H1 (cell line): Measurements from ENCODE around the gene TENT5A. TPM values are rescaled to one million over a fixed set of nuclear protein-coding genes. Genes with fewer than 3 reads are reported as not detected.

Experiments used
- CTCF ChIA-PET: fragments of 300-600 bp; sonication (Branson Sonifier 250); formaldehyde crosslinking; loops from one replicate; lab custom pipeline; 2021; ENCODE audit not compliant: partially characterized antibody; lab: Charles Lee
- POLR2A ChIA-PET: fragments of 300-600 bp; sonication (Branson Sonifier 250); formaldehyde crosslinking; loops from one replicate; lab custom pipeline; 2021; ENCODE audit warnings: inconsistent platforms; ENCODE audit not compliant: partially characterized antibody; lab: Charles Lee
- DNase-seq, 2 experiments: peaks; one replicate each; pipeline versions ENCODE4 v3.0.0 to v3.0.0-alpha.2; 2010 to 2022; ENCODE audit warnings: low spot score in 2 of 2, low read depth in 1 of 2, mixed read lengths in 1 of 2
- FAIRE-seq: peaks from 2 replicates; lab custom pipeline; 2011; peaks lifted over from hg19 to GRCh38; lab: Jason Lieb, UNC
- H2AFZ ChIP-seq: 2 replicates; pipeline ENCODE4 v1.8.1; 2012; ENCODE audit warnings: low read length, inconsistent platforms
- H2AK5ac ChIP-seq: 2 replicates; pipeline ENCODE4 v1.6.1; 2013; ENCODE audit warnings: low read depth, low read length
- H2BK120ac ChIP-seq: replicated peaks from 2 replicates; pipeline ENCODE3; 2013; ENCODE audit warnings: low read depth, low read length, inconsistent platforms
- H2BK12ac ChIP-seq: 2 replicates; pipeline ENCODE4 v1.6.1; 2013; ENCODE audit warnings: low read depth, low read length
- H2BK15ac ChIP-seq: 2 replicates; pipeline ENCODE4 v1.6.1; 2013; ENCODE audit warnings: low read length
- H2BK20ac ChIP-seq: 2 replicates; pipeline ENCODE4 v1.6.1; 2013; ENCODE audit warnings: low read length
- H2BK5ac ChIP-seq: 2 replicates; pipeline ENCODE4 v1.6.1; 2013; ENCODE audit warnings: low read depth, low read length
- H3K14ac ChIP-seq: 2 replicates; pipeline ENCODE4 v1.6.1; 2013; ENCODE audit warnings: inconsistent platforms; ENCODE audit not compliant: insufficient read length
- H3K18ac ChIP-seq: 2 replicates; pipeline ENCODE4 v1.6.1; 2013; ENCODE audit warnings: low read length; ENCODE audit errors: extremely low read depth
- H3K23ac ChIP-seq: 2 replicates; pipeline ENCODE4 v1.6.1; 2013; ENCODE audit warnings: inconsistent platforms; ENCODE audit not compliant: insufficient read length
- H3K23me2 ChIP-seq: 2 replicates; pipeline ENCODE4 v1.6.1; 2013; ENCODE audit warnings: low read depth, low read length
- H3K27ac ChIP-seq: 2 replicates; pipeline ENCODE4 v1.6.1; 2011; ENCODE audit warnings: low read depth, low read length, inconsistent platforms
- H3K27me3 ChIP-seq, 4 experiments: replicated peaks in 1 of 4; 1 replicate in 1 of 4; 2 replicates in 3 of 4; pipeline versions ENCODE4 v1.6.1 to v1.8.1; 2011 to 2013; ENCODE audit warnings: low read length in 3 of 4, mild to moderate bottlenecking in 3 of 4, inconsistent platforms in 2 of 4, mixed read lengths in 2 of 4, moderate library complexity in 1 of 4; ENCODE audit not compliant: control insufficient read depth in 3 of 4, insufficient read depth in 3 of 4; ENCODE audit errors: extremely low read depth in 1 of 4
- H3K36me3 ChIP-seq, 4 experiments: 2 replicates each; pipeline versions ENCODE4 v1.6.1 to v1.8.1; 2011 to 2013; ENCODE audit warnings: mild to moderate bottlenecking in 4 of 4, low read length in 3 of 4, moderate library complexity in 2 of 4, control low read depth in 1 of 4, inconsistent platforms in 1 of 4; ENCODE audit not compliant: insufficient read depth in 4 of 4, control insufficient read depth in 2 of 4
- H3K4ac ChIP-seq: replicated peaks from 2 replicates; pipeline ENCODE3; 2013; ENCODE audit warnings: low read length, low read depth, mixed read lengths, inconsistent platforms; ENCODE audit not compliant: insufficient read length
- H3K4me1 ChIP-seq, 4 experiments: replicated peaks in 1 of 4; 1 replicate in 1 of 4; 2 replicates in 3 of 4; pipeline versions ENCODE4 v1.6.1 to v1.8.1; 2011 to 2013; ENCODE audit warnings: low read length in 3 of 4, inconsistent platforms in 2 of 4, mixed read lengths in 1 of 4; ENCODE audit not compliant: insufficient read depth in 4 of 4, control insufficient read depth in 3 of 4
- H3K4me2 ChIP-seq, 2 experiments: 2 replicates each; pipeline versions ENCODE4 v1.6.1 to v1.8.1; 2011 to 2013; ENCODE audit warnings: low read depth in 2 of 2, low read length in 2 of 2, control low read depth in 1 of 2, inconsistent platforms in 1 of 2, mild to moderate bottlenecking in 1 of 2; ENCODE audit not compliant: insufficient read depth in 1 of 2
- H3K4me3 ChIP-seq, 4 experiments: fragments of 200-600, 300-600 bp in 1 of 4; sonication (generic), shearing (Covaris generic), sonication (Bioruptor Twin) in 1 of 4; 2 replicates each; pipeline versions ENCODE4 v1.5.1 to v1.8.1; 2011 to 2016; ENCODE audit warnings: low read length in 4 of 4, low read depth in 3 of 4, control low read depth in 2 of 4, inconsistent platforms in 2 of 4, mild to moderate bottlenecking in 2 of 4, mixed read lengths in 1 of 4, moderate library complexity in 1 of 4; ENCODE audit not compliant: insufficient read depth in 2 of 4; ENCODE audit errors: extremely low read depth in 1 of 4
- H3K56ac ChIP-seq: replicated peaks from 2 replicates; pipeline ENCODE3; 2013; ENCODE audit warnings: low read depth, mild to moderate bottlenecking, mixed read lengths, low read length, inconsistent platforms; ENCODE audit not compliant: insufficient read length
- H3K79me1 ChIP-seq: 2 replicates; pipeline ENCODE4 v1.6.1; 2013; ENCODE audit warnings: low read depth, low read length, control low read depth
- H3K79me2 ChIP-seq, 2 experiments: 2 replicates each; pipeline versions ENCODE4 v1.6.1 to v1.8.1; 2012 to 2013; ENCODE audit warnings: low read length in 2 of 2, mild to moderate bottlenecking in 2 of 2, inconsistent platforms in 1 of 2; ENCODE audit not compliant: insufficient read depth in 2 of 2, control insufficient read depth in 1 of 2
- H3K9ac ChIP-seq, 4 experiments: replicated peaks in 1 of 4; 1 replicate in 1 of 4; 2 replicates in 3 of 4; pipeline versions ENCODE4 v1.6.1 to v1.8.1; 2011 to 2013; ENCODE audit warnings: low read depth in 3 of 4, low read length in 3 of 4, control low read depth in 2 of 4, mild to moderate bottlenecking in 2 of 4, moderate library complexity in 2 of 4, inconsistent platforms in 1 of 4; ENCODE audit errors: extremely low read depth in 1 of 4
- H3K9me3 ChIP-seq, 2 experiments: 2 replicates each; pipeline versions ENCODE4 v1.6.1 to v1.8.1; 2012 to 2013; ENCODE audit warnings: mild to moderate bottlenecking in 2 of 2, moderate library complexity in 2 of 2, control low read depth in 1 of 2, inconsistent platforms in 1 of 2, low read depth in 1 of 2, low read length in 1 of 2, mixed read lengths in 1 of 2; ENCODE audit not compliant: insufficient read depth in 2 of 2
- H4K20me1 ChIP-seq, 2 experiments: replicated peaks in 1 of 2; 2 replicates each; pipeline versions ENCODE3 to v1.8.1; 2011 to 2013; ENCODE audit warnings: inconsistent platforms in 2 of 2, low read length in 2 of 2, mild to moderate bottlenecking in 1 of 2; ENCODE audit not compliant: insufficient read depth in 2 of 2, control insufficient read depth in 1 of 2
- H4K5ac ChIP-seq: 2 replicates; pipeline ENCODE4 v1.6.1; 2013; ENCODE audit warnings: low read length, low read depth, mixed read lengths, inconsistent platforms; ENCODE audit not compliant: insufficient read length
- H4K8ac ChIP-seq: 2 replicates; pipeline ENCODE4 v1.8.0; 2013; ENCODE audit warnings: mild to moderate bottlenecking, moderate library complexity, low read length, inconsistent platforms; ENCODE audit not compliant: insufficient read depth; ENCODE audit errors: extremely low read depth
- H4K91ac ChIP-seq: replicated peaks from 2 replicates; pipeline ENCODE3; 2013; ENCODE audit warnings: low read length, mixed read lengths, inconsistent platforms; ENCODE audit not compliant: insufficient read length
- FOSL1 ChIP-seq: IDR thresholded peaks from 2 replicates; pipeline ENCODE4 v1.6.1; 2011; ENCODE audit warnings: mild to moderate bottlenecking, low read depth, low read length, moderate library complexity; ENCODE audit not compliant: insufficient read depth
- MAFK ChIP-seq: IDR thresholded peaks from 2 replicates; pipeline ENCODE4 v1.6.1; 2012; ENCODE audit warnings: low read depth, mild to moderate bottlenecking, improper control_type of control experiment, low read length
- POLR2A ChIP-seq, 2 experiments: IDR thresholded peaks; 1 replicate in 1 of 2; 2 replicates in 1 of 2; pipeline ENCODE4 v1.6.1; 2011; ENCODE audit warnings: low read depth in 2 of 2, low read length in 2 of 2, mild to moderate bottlenecking in 2 of 2; ENCODE audit errors: control extremely low read depth in 1 of 2
- RXRA ChIP-seq: IDR thresholded peaks from 2 replicates; pipeline ENCODE4 v1.6.1; 2011; ENCODE audit warnings: low read depth, mild to moderate bottlenecking, low read length, moderate library complexity; ENCODE audit not compliant: insufficient read depth
- SIX5 ChIP-seq: IDR thresholded peaks from 2 replicates; pipeline ENCODE4 v1.6.1; 2011; ENCODE audit warnings: mild to moderate bottlenecking, low read depth, low read length
- SP2 ChIP-seq: IDR thresholded peaks from 2 replicates; pipeline ENCODE4 v1.6.1; 2012; ENCODE audit warnings: mild to moderate bottlenecking, low read length, inconsistent platforms
- polyA plus RNA-seq, 7 experiments: library from polyadenylated mRNA; depleted of rRNA in 3 of 7; stranded (reverse) in 5 of 7; unstranded in 2 of 7; fragments of >200 nt in 5 of 7; fragments of 200-250 nt in 2 of 7; gene quantifications; 1 replicate in 5 of 7; 2 replicates in 1 of 7; 4 replicates in 1 of 7; pipeline versions ENCODE4 v1.2.1 to v1.2.3, GENCODE V29; 2011 to 2013; ENCODE audit warnings: missing spikeins in 2 of 7, mixed read lengths in 2 of 7
- total RNA-seq: library from RNA; stranded (reverse); fragmentation: NEBNext Ultra II Directional; extraction: Animal tissue kit (Norgen Biotek cat#: 25700); gene quantifications from 2 replicates; pipeline ENCODE4 v1.2.1, GENCODE V29; 2021

TENT5A gene
- total and polyA plus RNA-seq, 2 of the 8 experiments (the other 6 are each of a cell fraction or from before 2014, with no cell fraction given): 0.91 to 2.9 TPM

DNA sequence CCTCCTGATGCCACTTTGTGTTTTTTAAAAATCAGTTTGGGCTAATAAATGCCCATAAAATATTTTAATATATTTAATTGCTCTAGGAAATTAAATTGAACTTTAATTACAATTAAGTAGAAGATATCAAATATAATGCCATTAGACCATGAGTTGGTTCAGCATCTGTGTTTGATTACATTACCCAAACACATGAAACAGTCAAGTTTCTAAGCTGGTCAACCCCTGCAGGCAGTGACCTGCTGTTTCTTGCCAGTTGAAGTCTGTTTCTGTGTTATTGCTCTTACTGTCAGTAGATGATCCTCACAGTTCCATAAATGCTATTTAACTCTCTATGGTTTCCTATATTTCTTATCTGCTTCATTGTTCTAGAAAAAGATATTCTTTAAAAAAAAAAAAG, 9.7 kb upstream of the TENT5A start:
- H3K4me2 ChIP-seq: no peak overlapping the region
- H4K91ac ChIP-seq: no peak overlapping the region
- H2BK5ac ChIP-seq: no peak overlapping the region
- DNase-seq (no peak), FAIRE-seq (no peak)
- no peak overlapping the region for H3K4me3 ChIP-seq
- H2BK12ac ChIP-seq: no peak overlapping the region
- H4K5ac ChIP-seq: no peak overlapping the region
- H3K79me1 ChIP-seq: no peaks in the 10 kb centered on the region
- no peak overlapping the region for H2BK15ac ChIP-seq
- no peak overlapping the region for H3K23ac ChIP-seq
- ChIA-PET POLR2A (no interaction called here), CTCF (interaction anchor here (3.6 kb wide), 1 partner anchor 8 kb away, joined by 20 read pairs; the partner anchor contains the start of gene TENT5A)
- no peaks in the 10 kb centered on the region; the same call in 1 of the 2 replicates for H3K23me2 ChIP-seq
- H3K14ac ChIP-seq: no peak overlapping the region
- no peaks in the 10 kb centered on the region for H4K20me1 ChIP-seq
- H3K56ac ChIP-seq: no peak overlapping the region
- no peak overlapping the region for H2AK5ac ChIP-seq
- no peak overlapping the region for H3K18ac ChIP-seq
- no peak overlapping the region for H2BK120ac ChIP-seq
- no peak overlapping the region for H2BK20ac ChIP-seq
- H3K4ac ChIP-seq: no peak overlapping the region
- no peak overlapping the region for H2AFZ ChIP-seq
- no peaks in the 10 kb centered on the region for H3K9me3 ChIP-seq
- TF ChIP-seq MAFK: no peak
- no peak for TF ChIP-seq FOSL1
- no peak for TF ChIP-seq RXRA
- TF ChIP-seq SIX5: no peak
- TF ChIP-seq SP2: no peak
- no peak for TF ChIP-seq POLR2A (IDR thresholded peaks at IDR 0.05; ENCODE audit: control extremely low read depth in 1 of 2, low read depth in 2 of 2, low read length in 2 of 2)
- no peak overlapping the region for H4K8ac ChIP-seq
- no peaks in the 10 kb centered on the region for H3K27me3 ChIP-seq
- peaks cover under 1 to 2% (median 2%) of the 10 kb centered on the region in 4 experiments; a peak in 1 of 7 replicates for H3K4me1 ChIP-seq
- no peak overlapping the region for H3K27ac ChIP-seq
- no peaks in the 10 kb centered on the region for H3K36me3 ChIP-seq
- no peak overlapping the region for H3K9ac ChIP-seq
- H3K79me2 ChIP-seq: no peaks in the 10 kb centered on the region
